OCI-LY3 (cell line): ENCODE results near the gene HHIPL2.

ENCODE experiments used
- EZH2phosphoT487 ChIP-seq: fragments of 200-600 bp; shearing (Covaris generic); IDR thresholded peaks from 2 replicates; pipeline ENCODE4 v1.6.1; 2018; ENCODE audit warnings: antibody characterized with exemption, mixed run types, low read depth
- TF ChIP-seq, protein P1 (sequence below): fragments of 200-600, 300-600 bp; sonication (generic); IDR thresholded peaks from 2 replicates; pipeline ENCODE4 v1.5.1; 2014; ENCODE audit warnings: antibody characterized with exemption, low read length, low read depth

DNA sequence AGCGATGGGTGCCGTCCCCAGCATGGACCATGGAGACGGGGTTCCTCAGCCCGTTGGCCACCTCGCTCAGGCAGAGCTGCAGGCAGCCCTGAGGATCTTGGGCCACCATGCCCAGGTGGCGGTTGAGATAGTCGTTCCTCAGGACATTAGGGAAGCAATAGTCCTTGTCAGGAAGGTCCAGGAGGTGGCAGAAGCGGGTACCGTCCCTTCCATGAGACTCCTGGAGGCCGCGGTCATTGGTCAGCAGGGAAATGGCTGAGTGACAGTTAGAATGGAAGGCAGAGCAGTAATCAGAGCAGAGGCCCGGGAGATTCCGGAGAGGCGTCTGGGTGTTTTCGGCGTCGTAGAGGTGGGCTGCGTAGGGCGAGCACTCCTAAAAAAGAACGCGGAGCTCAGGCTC, 4.1 kb downstream of the HHIPL2 start:
- TF ChIP-seq, protein P1, sequence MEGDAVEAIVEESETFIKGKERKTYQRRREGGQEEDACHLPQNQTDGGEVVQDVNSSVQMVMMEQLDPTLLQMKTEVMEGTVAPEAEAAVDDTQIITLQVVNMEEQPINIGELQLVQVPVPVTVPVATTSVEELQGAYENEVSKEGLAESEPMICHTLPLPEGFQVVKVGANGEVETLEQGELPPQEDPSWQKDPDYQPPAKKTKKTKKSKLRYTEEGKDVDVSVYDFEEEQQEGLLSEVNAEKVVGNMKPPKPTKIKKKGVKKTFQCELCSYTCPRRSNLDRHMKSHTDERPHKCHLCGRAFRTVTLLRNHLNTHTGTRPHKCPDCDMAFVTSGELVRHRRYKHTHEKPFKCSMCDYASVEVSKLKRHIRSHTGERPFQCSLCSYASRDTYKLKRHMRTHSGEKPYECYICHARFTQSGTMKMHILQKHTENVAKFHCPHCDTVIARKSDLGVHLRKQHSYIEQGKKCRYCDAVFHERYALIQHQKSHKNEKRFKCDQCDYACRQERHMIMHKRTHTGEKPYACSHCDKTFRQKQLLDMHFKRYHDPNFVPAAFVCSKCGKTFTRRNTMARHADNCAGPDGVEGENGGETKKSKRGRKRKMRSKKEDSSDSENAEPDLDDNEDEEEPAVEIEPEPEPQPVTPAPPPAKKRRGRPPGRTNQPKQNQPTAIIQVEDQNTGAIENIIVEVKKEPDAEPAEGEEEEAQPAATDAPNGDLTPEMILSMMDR: no peak
- no peak for TF ChIP-seq EZH2phosphoT487
